Nephron (organoid): ENCODE results near the gene BRD4.
A peak's percentile ranks its signal among the peaks of the same experiment; 100 is the strongest.

ENCODE experiments used
- H3K27ac Mint-ChIP-seq, 3 experiments: 2 replicates each; pipeline ENCODE4 v1.8.0; 2020; ENCODE audit warnings: mixed read lengths in 3 of 3, mild to moderate bottlenecking in 2 of 3, moderate library complexity in 1 of 3
- H3K27me3 Mint-ChIP-seq: 2 replicates; pipeline ENCODE4 v1.8.0; 2021; ENCODE audit warnings: low read depth, mild to moderate bottlenecking, moderate library complexity, mixed read lengths
- H3K36me3 Mint-ChIP-seq: 2 replicates; pipeline ENCODE4 v1.8.0; 2020; ENCODE audit warnings: low read depth, mixed read lengths
- H3K4me1 Mint-ChIP-seq: 2 replicates; pipeline ENCODE4 v1.8.0; 2020; ENCODE audit warnings: mixed read lengths
- H3K4me3 Mint-ChIP-seq, 3 experiments: 2 replicates each; pipeline ENCODE4 v1.8.0; 2020; ENCODE audit warnings: mild to moderate bottlenecking in 3 of 3, mixed read lengths in 3 of 3, moderate library complexity in 2 of 3
- H3K9me3 Mint-ChIP-seq: 2 replicates; pipeline ENCODE4 v1.8.0; 2020; ENCODE audit warnings: mixed read lengths
- TF ChIP-seq, protein P1 (sequence below), 3 experiments: fragments of 200-600 bp; sonication (generic); IDR thresholded peaks; one replicate each; pipeline ENCODE4 v1.5.0; 2021; ENCODE audit warnings: antibody characterized with exemption in 3 of 3; ENCODE audit not compliant: unreplicated experiment in 3 of 3

BRD4 gene

DNA sequence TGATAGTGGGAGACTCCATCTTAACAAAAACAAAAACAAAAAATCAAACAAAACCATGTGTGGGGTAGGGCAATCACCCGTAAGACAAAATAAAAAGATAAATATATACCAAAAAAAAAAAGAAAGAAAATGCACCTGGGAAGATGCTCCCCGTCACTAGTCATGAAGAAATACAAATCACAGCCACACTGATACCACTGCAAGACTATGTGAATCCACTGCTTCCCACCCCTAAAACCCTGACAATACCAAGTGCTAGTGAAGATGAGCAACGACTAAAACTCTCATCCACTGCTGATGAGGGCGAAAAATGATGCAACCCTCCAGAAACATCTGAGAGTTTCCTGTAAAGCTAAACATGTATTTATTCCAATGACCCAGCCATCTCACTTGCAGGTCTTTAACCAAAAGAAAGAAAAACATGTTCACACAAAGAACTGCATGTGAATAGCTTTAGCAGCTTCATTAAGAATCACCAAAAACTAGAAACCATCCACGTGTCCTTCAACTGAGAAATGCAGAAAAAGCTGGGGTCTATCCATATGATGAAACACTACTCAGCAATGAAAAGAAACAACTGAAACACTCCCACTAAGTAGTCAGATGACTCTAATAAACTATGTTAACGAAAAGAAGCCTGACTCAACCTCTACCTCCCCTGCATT, 31.7 kb downstream of the BRD4 start:
- H3K27me3 Mint-ChIP-seq = no peaks in the 10 kb centered on the region
- TF ChIP-seq, protein P1, sequence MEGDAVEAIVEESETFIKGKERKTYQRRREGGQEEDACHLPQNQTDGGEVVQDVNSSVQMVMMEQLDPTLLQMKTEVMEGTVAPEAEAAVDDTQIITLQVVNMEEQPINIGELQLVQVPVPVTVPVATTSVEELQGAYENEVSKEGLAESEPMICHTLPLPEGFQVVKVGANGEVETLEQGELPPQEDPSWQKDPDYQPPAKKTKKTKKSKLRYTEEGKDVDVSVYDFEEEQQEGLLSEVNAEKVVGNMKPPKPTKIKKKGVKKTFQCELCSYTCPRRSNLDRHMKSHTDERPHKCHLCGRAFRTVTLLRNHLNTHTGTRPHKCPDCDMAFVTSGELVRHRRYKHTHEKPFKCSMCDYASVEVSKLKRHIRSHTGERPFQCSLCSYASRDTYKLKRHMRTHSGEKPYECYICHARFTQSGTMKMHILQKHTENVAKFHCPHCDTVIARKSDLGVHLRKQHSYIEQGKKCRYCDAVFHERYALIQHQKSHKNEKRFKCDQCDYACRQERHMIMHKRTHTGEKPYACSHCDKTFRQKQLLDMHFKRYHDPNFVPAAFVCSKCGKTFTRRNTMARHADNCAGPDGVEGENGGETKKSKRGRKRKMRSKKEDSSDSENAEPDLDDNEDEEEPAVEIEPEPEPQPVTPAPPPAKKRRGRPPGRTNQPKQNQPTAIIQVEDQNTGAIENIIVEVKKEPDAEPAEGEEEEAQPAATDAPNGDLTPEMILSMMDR (IDR thresholded peaks at IDR 0.05; ENCODE audit: unreplicated experiment in 3 of 3) = no peak
- H3K9me3 Mint-ChIP-seq = peaks cover 3% of the 10 kb centered on the region
- no peak overlapping the region for H3K4me3 Mint-ChIP-seq
- peak overlapping the region in 1 of 3 experiments; percentile 23 for H3K27ac Mint-ChIP-seq
- peaks cover 26% of the 10 kb centered on the region for H3K36me3 Mint-ChIP-seq
- H3K4me1 Mint-ChIP-seq = peaks cover 62% of the 10 kb centered on the region

GRCh38 chr19:15299568-15300409, 32.5 kb downstream of the BRD4 start:
- Mint-ChIP-seq H3K27me3 (no peaks in the 10 kb centered on the region), H3K4me1 (peaks cover 70% of the 10 kb centered on the region), H3K4me3 (no peak overlapping the region), H3K9me3 (peaks cover 3% of the 10 kb centered on the region), H3K36me3 (peaks cover 29% of the 10 kb centered on the region), H3K27ac (peak overlapping the region; percentile 5 to 19 (median 13))
- TF ChIP-seq, protein P1 (IDR thresholded peaks at IDR 0.05; ENCODE audit: unreplicated experiment in 3 of 3) = no peak

- peak overlapping the region; percentile 5 to 30 (median 19) for H3K27ac Mint-ChIP-seq
- no peaks in the 10 kb centered on the region for H3K9me3 Mint-ChIP-seq
- peaks cover 22% of the 10 kb centered on the region for H3K36me3 Mint-ChIP-seq
- H3K27me3 Mint-ChIP-seq = no peaks in the 10 kb centered on the region
- TF ChIP-seq, protein P1 (IDR thresholded peaks at IDR 0.05; ENCODE audit: unreplicated experiment in 3 of 3) = no peak
- no peak overlapping the region for H3K4me3 Mint-ChIP-seq
- H3K4me1 Mint-ChIP-seq = peaks cover 70% of the 10 kb centered on the region
Observed at GRCh38 chr19:15298847-15299567, 33.3 kb downstream of the BRD4 start.

- H3K27ac Mint-ChIP-seq = peak overlapping the region; percentile 70 to 87 (median 81)
- H3K4me1 Mint-ChIP-seq = peaks cover 71% of the 10 kb centered on the region
- H3K4me3 Mint-ChIP-seq = peak overlapping the region in 1 of 3 experiments; percentile 7
- no peaks in the 10 kb centered on the region for H3K9me3 Mint-ChIP-seq
- H3K27me3 Mint-ChIP-seq = no peaks in the 10 kb centered on the region
- peaks cover 13% of the 10 kb centered on the region for H3K36me3 Mint-ChIP-seq
- TF ChIP-seq, protein P1 (IDR thresholded peaks at IDR 0.05; ENCODE audit: unreplicated experiment in 3 of 3) = no peak
Observed at GRCh38 chr19:15297416-15298224, 34.7 kb downstream of the BRD4 start.

DNA sequence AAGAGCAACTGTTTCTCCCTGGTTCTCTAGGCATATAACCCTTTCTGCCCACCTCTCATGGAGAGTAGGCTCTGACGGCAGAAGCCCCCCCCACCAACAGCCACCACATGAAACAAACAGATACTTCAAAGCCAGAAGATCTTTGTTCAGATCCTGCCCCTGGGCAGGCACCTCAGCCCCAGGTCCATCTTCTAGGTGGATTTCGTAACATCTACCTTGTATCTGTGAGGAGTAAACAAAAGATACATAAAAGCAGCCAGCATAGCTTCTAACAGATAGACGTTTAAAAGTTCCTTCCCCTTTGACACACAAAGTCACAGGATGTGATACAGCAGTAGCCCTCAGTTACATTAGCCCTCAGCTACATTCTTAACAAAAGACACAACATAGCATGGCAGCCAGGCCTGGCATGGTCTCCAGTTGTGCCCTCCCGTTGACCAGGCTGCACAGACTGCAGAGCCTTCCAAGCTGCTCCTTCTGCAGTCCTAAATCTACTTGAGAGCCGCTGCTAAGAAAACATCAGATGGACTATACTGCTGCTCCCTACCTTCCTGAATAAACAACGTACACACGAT, 35.4 kb downstream of the BRD4 start:
- H3K9me3 Mint-ChIP-seq = no peaks in the 10 kb centered on the region
- no peaks in the 10 kb centered on the region for H3K27me3 Mint-ChIP-seq
- peak overlapping the region in 1 of 3 experiments; percentile 7 for H3K4me3 Mint-ChIP-seq
- peaks cover 75% of the 10 kb centered on the region for H3K4me1 Mint-ChIP-seq
- H3K27ac Mint-ChIP-seq = peak overlapping the region; percentile 70 to 87 (median 81)
- TF ChIP-seq, protein P1 (IDR thresholded peaks at IDR 0.05; ENCODE audit: unreplicated experiment in 3 of 3) = no peak
- peaks cover 13% of the 10 kb centered on the region for H3K36me3 Mint-ChIP-seq
